ENCODE measurements around the gene OR56B4. TPM values are rescaled to one million over a fixed set of nuclear protein-coding genes. Genes with fewer than 3 reads are reported as not detected.
"Not testable (repeated sequence)": the region's sequence is repeated elsewhere in the genome, so short reads cannot be mapped to it uniquely, and the experiment has no call there.

OR56B4 gene
- total RNA-seq (2012; rRNA removed), result not detected in 2 replicates

- not testable (repeated sequence) for H3K4me1 ChIP-seq (ENCODE audit: control insufficient read depth, insufficient read depth, low read length); H3K4me3 ChIP-seq (ENCODE audit: low read length); H3K27me3 ChIP-seq (ENCODE audit: control insufficient read depth, insufficient read depth, low read length); H3K9ac ChIP-seq (ENCODE audit: low read depth, low read length); H3K9me3 ChIP-seq (replicated peaks; ENCODE audit: low read length); H3K4me2 ChIP-seq (ENCODE audit: low read length); H3K36me3 ChIP-seq (ENCODE audit: insufficient read depth, low read length)
Measured at GRCh38 chr11:6107384-6107783, at the start of gene OR56B4. OR56B4 (plus strand) TSS chr11:6107684; CDS start chr11:6107779, 95 bp downstream.

- H3K4me2 ChIP-seq (ENCODE audit: low read length), result no peak overlapping the region
- H3K9ac ChIP-seq (ENCODE audit: low read depth, low read length), result no peak overlapping the region
- H3K4me1 ChIP-seq (ENCODE audit: control insufficient read depth, insufficient read depth, low read length), result no peaks in the 10 kb centered on the region
- H3K9me3 ChIP-seq (replicated peaks; ENCODE audit: low read length), result no peaks in the 10 kb centered on the region
- H3K4me3 ChIP-seq (ENCODE audit: low read length), result no peak overlapping the region
- H3K27me3 ChIP-seq (ENCODE audit: control insufficient read depth, insufficient read depth, low read length), result no peaks in the 10 kb centered on the region
- H3K36me3 ChIP-seq (ENCODE audit: insufficient read depth, low read length), result no peaks in the 10 kb centered on the region
Measured at GRCh38 chr11:6061475-6061874, 46.0 kb upstream of the OR56B4 start.

GRCh38 chr11:6062691-6063358, 44.7 kb upstream of the OR56B4 start:
- H3K9me3 ChIP-seq (replicated peaks; ENCODE audit: low read length), result no peaks in the 10 kb centered on the region
- H3K4me2 ChIP-seq (ENCODE audit: low read length), result no peak overlapping the region
- H3K4me1 ChIP-seq (ENCODE audit: control insufficient read depth, insufficient read depth, low read length), result no peaks in the 10 kb centered on the region
- H3K9ac ChIP-seq (ENCODE audit: low read depth, low read length), result no peak overlapping the region
- H3K27me3 ChIP-seq (ENCODE audit: control insufficient read depth, insufficient read depth, low read length), result no peaks in the 10 kb centered on the region
- H3K4me3 ChIP-seq (ENCODE audit: low read length), result no peak overlapping the region
- no peaks in the 10 kb centered on the region for H3K36me3 ChIP-seq (ENCODE audit: insufficient read depth, low read length)

GRCh38 chr11:6067502-6067901, 40.0 kb upstream of the OR56B4 start:
- no peak overlapping the region for H3K4me2 ChIP-seq (ENCODE audit: low read length)
- no peaks in the 10 kb centered on the region for H3K36me3 ChIP-seq (ENCODE audit: insufficient read depth, low read length)
- no peaks in the 10 kb centered on the region for H3K9me3 ChIP-seq (replicated peaks; ENCODE audit: low read length)
- H3K4me1 ChIP-seq (ENCODE audit: control insufficient read depth, insufficient read depth, low read length), result no peaks in the 10 kb centered on the region
- H3K27me3 ChIP-seq (ENCODE audit: control insufficient read depth, insufficient read depth, low read length), result no peaks in the 10 kb centered on the region
- H3K9ac ChIP-seq (ENCODE audit: low read depth, low read length), result no peak overlapping the region
- no peak overlapping the region for H3K4me3 ChIP-seq (ENCODE audit: low read length)

- H3K36me3 ChIP-seq (ENCODE audit: insufficient read depth, low read length), result not testable (repeated sequence)
Measured at GRCh38 chr11:6076443-6076842, 31.0 kb upstream of the OR56B4 start.

GRCh38 chr11:6077723-6078122, 29.8 kb upstream of the OR56B4 start:
- H3K9me3 ChIP-seq (replicated peaks; ENCODE audit: low read length), result no peaks in the 10 kb centered on the region
- no peak overlapping the region for H3K4me2 ChIP-seq (ENCODE audit: low read length)
- H3K4me1 ChIP-seq (ENCODE audit: control insufficient read depth, insufficient read depth, low read length), result no peaks in the 10 kb centered on the region
- H3K4me3 ChIP-seq (ENCODE audit: low read length), result no peak overlapping the region
- no peak overlapping the region for H3K9ac ChIP-seq (ENCODE audit: low read depth, low read length)
- no peaks in the 10 kb centered on the region for H3K36me3 ChIP-seq (ENCODE audit: insufficient read depth, low read length)
- no peaks in the 10 kb centered on the region for H3K27me3 ChIP-seq (ENCODE audit: control insufficient read depth, insufficient read depth, low read length)

More at GRCh38 chr11:6076443-6076842, 31.0 kb upstream of the OR56B4 start:
- not testable (repeated sequence) for H3K9me3 ChIP-seq (replicated peaks; ENCODE audit: low read length); H3K4me3 ChIP-seq (ENCODE audit: low read length); H3K4me1 ChIP-seq (ENCODE audit: control insufficient read depth, insufficient read depth, low read length); H3K4me2 ChIP-seq (ENCODE audit: low read length); H3K9ac ChIP-seq (ENCODE audit: low read depth, low read length); H3K27me3 ChIP-seq (ENCODE audit: control insufficient read depth, insufficient read depth, low read length)

GRCh38 chr11:6079463-6079862, 28.0 kb upstream of the OR56B4 start:
- no peak overlapping the region for H3K4me2 ChIP-seq (ENCODE audit: low read length)
- no peaks in the 10 kb centered on the region for H3K9me3 ChIP-seq (replicated peaks; ENCODE audit: low read length)
- H3K4me1 ChIP-seq (ENCODE audit: control insufficient read depth, insufficient read depth, low read length), result no peaks in the 10 kb centered on the region
- no peaks in the 10 kb centered on the region for H3K27me3 ChIP-seq (ENCODE audit: control insufficient read depth, insufficient read depth, low read length)
- H3K4me3 ChIP-seq (ENCODE audit: low read length), result no peak overlapping the region
- H3K9ac ChIP-seq (ENCODE audit: low read depth, low read length), result no peak overlapping the region
- H3K36me3 ChIP-seq (ENCODE audit: insufficient read depth, low read length), result no peaks in the 10 kb centered on the region

- Histone ChIP-seq H3K4me2 (ENCODE audit: low read length) (no peak overlapping the region), H3K4me1 (ENCODE audit: control insufficient read depth, insufficient read depth, low read length) (no peaks in the 10 kb centered on the region), H3K4me3 (ENCODE audit: low read length) (no peak overlapping the region), H3K9ac (ENCODE audit: low read depth, low read length) (no peak overlapping the region), H3K27me3 (ENCODE audit: control insufficient read depth, insufficient read depth, low read length) (no peaks in the 10 kb centered on the region), H3K9me3 (replicated peaks; ENCODE audit: low read length) (no peaks in the 10 kb centered on the region), H3K36me3 (ENCODE audit: insufficient read depth, low read length) (no peaks in the 10 kb centered on the region)
Measured at GRCh38 chr11:6083129-6083528, 24.4 kb upstream of the OR56B4 start.

GRCh38 chr11:6084587-6084986, 22.9 kb upstream of the OR56B4 start:
- H3K27me3 ChIP-seq (ENCODE audit: control insufficient read depth, insufficient read depth, low read length), result no peaks in the 10 kb centered on the region
- no peaks in the 10 kb centered on the region for H3K4me1 ChIP-seq (ENCODE audit: control insufficient read depth, insufficient read depth, low read length)
- no peaks in the 10 kb centered on the region for H3K36me3 ChIP-seq (ENCODE audit: insufficient read depth, low read length)
- no peak overlapping the region for H3K4me2 ChIP-seq (ENCODE audit: low read length)
- H3K9me3 ChIP-seq (replicated peaks; ENCODE audit: low read length), result no peaks in the 10 kb centered on the region
- no peak overlapping the region for H3K4me3 ChIP-seq (ENCODE audit: low read length)
- H3K9ac ChIP-seq (ENCODE audit: low read depth, low read length), result no peak overlapping the region

- Histone ChIP-seq H3K27me3 (ENCODE audit: control insufficient read depth, insufficient read depth, low read length) (no peaks in the 10 kb centered on the region), H3K4me2 (ENCODE audit: low read length) (no peak overlapping the region), H3K9me3 (replicated peaks; ENCODE audit: low read length) (no peaks in the 10 kb centered on the region), H3K4me1 (ENCODE audit: control insufficient read depth, insufficient read depth, low read length) (no peaks in the 10 kb centered on the region), H3K36me3 (ENCODE audit: insufficient read depth, low read length) (no peaks in the 10 kb centered on the region), H3K9ac (ENCODE audit: low read depth, low read length) (no peak overlapping the region), H3K4me3 (ENCODE audit: low read length) (no peak overlapping the region)
Measured at GRCh38 chr11:6094186-6094585, 13.3 kb upstream of the OR56B4 start.

- Histone ChIP-seq H3K9ac (ENCODE audit: low read depth, low read length) (no peak overlapping the region), H3K36me3 (ENCODE audit: insufficient read depth, low read length) (no peaks in the 10 kb centered on the region), H3K27me3 (ENCODE audit: control insufficient read depth, insufficient read depth, low read length) (no peaks in the 10 kb centered on the region), H3K4me1 (ENCODE audit: control insufficient read depth, insufficient read depth, low read length) (no peaks in the 10 kb centered on the region), H3K9me3 (replicated peaks; ENCODE audit: low read length) (no peaks in the 10 kb centered on the region), H3K4me3 (ENCODE audit: low read length) (no peak overlapping the region), H3K4me2 (ENCODE audit: low read length) (no peak overlapping the region)
Measured at GRCh38 chr11:6095798-6096197, 11.7 kb upstream of the OR56B4 start.

- Histone ChIP-seq H3K27me3 (ENCODE audit: control insufficient read depth, insufficient read depth, low read length) (no peaks in the 10 kb centered on the region), H3K4me3 (ENCODE audit: low read length) (no peak overlapping the region), H3K36me3 (ENCODE audit: insufficient read depth, low read length) (no peaks in the 10 kb centered on the region), H3K9me3 (replicated peaks; ENCODE audit: low read length) (no peaks in the 10 kb centered on the region), H3K9ac (ENCODE audit: low read depth, low read length) (no peak overlapping the region), H3K4me2 (ENCODE audit: low read length) (no peak overlapping the region), H3K4me1 (ENCODE audit: control insufficient read depth, insufficient read depth, low read length) (no peaks in the 10 kb centered on the region)
Measured at GRCh38 chr11:6096417-6096816, 11.1 kb upstream of the OR56B4 start.
